Esophagus squamous epithelium (tissue), 4 donors: ENCODE measurements around the gene HTR3B.

Source experiments
- POLR2A ChIP-seq, 4 donors: fragments of 450-650 bp; IDR thresholded peaks; one replicate each; pipeline ENCODE4 v1.6.1; 2017; ENCODE audit warnings: antibody characterized with exemption in 4 of 4, mild to moderate bottlenecking in 4 of 4, moderate library complexity in 3 of 4
- TF ChIP-seq, protein P1 (sequence below), 6 experiments: fragments of 450-650 bp in 4 of 6; fragments of 200-600 bp in 2 of 6; sonication (generic) in 2 of 6; IDR thresholded peaks; one replicate each; pipeline ENCODE4 v1.5.1; 2016 to 2019; ENCODE audit warnings: antibody characterized with exemption in 6 of 6, mild to moderate bottlenecking in 4 of 6, moderate library complexity in 4 of 6

- TF ChIP-seq, protein P1, sequence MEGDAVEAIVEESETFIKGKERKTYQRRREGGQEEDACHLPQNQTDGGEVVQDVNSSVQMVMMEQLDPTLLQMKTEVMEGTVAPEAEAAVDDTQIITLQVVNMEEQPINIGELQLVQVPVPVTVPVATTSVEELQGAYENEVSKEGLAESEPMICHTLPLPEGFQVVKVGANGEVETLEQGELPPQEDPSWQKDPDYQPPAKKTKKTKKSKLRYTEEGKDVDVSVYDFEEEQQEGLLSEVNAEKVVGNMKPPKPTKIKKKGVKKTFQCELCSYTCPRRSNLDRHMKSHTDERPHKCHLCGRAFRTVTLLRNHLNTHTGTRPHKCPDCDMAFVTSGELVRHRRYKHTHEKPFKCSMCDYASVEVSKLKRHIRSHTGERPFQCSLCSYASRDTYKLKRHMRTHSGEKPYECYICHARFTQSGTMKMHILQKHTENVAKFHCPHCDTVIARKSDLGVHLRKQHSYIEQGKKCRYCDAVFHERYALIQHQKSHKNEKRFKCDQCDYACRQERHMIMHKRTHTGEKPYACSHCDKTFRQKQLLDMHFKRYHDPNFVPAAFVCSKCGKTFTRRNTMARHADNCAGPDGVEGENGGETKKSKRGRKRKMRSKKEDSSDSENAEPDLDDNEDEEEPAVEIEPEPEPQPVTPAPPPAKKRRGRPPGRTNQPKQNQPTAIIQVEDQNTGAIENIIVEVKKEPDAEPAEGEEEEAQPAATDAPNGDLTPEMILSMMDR (IDR thresholded peaks at IDR 0.05), result no peak
- no peak for TF ChIP-seq POLR2A (IDR thresholded peaks at IDR 0.05)
Measured at GRCh38 chr11:113876074-113876797, 28.4 kb upstream of the HTR3B start.
